ENCODE measurements around the gene RANBP17. TPM values are rescaled to one million over a fixed set of nuclear protein-coding genes. Genes with fewer than 3 reads are reported as not detected.

RANBP17 gene
- total and polyA plus RNA-seq, 9 of the 15 experiments (the other 6 are each of a cell fraction or from before 2014, with no cell fraction given): not detected

GRCh38 chr5:170849374-170849773 lies 12.4 kb upstream of the RANBP17 start:
- H3K9me3 ChIP-seq (replicated peaks; ENCODE audit: control insufficient read depth, insufficient read depth, low read depth, low read length): no peaks in the 10 kb centered on the region
- H4K20me1 ChIP-seq (replicated peaks; ENCODE audit: control insufficient read depth, insufficient read depth, low read length): no peaks in the 10 kb centered on the region
- TF ChIP-seq HNRNPLL (IDR thresholded peaks at IDR 0.05; ENCODE audit: low read depth, low read length, poor library complexity, severe bottlenecking) (no peak), RBM39 (optimal IDR thresholded peaks at IDR 0.05; ENCODE audit: low read depth, low read length) (no peak), E2F4 (CRISPR knock-in tag; IDR thresholded peaks at IDR 0.05; ENCODE audit: low read depth) (no peak)
- ChIA-PET CTCF (ENCODE audit: low intra/inter-chr PET ratio) (no interaction called here), POLR2A (no interaction called here)
- FAIRE-seq (no peak), DNase-seq (ENCODE audit: extremely low read depth in 1 of 4, low spot score in 3 of 4) (no peak), ATAC-seq (no peak)
- no peaks in the 10 kb centered on the region for H3K4me1 ChIP-seq (replicated peaks in 1 of 2; ENCODE audit: control insufficient read depth in 2 of 2, insufficient read depth in 2 of 2, low read length in 2 of 2)
- no peak overlapping the region for H3K9ac ChIP-seq (ENCODE audit: insufficient read depth in 1 of 2, low read depth in 2 of 2, low read length in 2 of 2)
- no peak overlapping the region for H3K4me3 ChIP-seq
- no peak overlapping the region for H2AFZ ChIP-seq (ENCODE audit: low read depth, low read length)
- H3K27me3 ChIP-seq (ENCODE audit: control insufficient read depth in 2 of 2, insufficient read depth in 2 of 2, low read length in 2 of 2): no peaks in the 10 kb centered on the region
- no peaks in the 10 kb centered on the region for H3K9me1 ChIP-seq (ENCODE audit: control insufficient read depth, insufficient read depth, low read length)
- in situ Hi-C loops (cut with MboI): no loop called here
- no peaks in the 10 kb centered on the region for H3K79me2 ChIP-seq (ENCODE audit: control insufficient read depth, insufficient read depth, low read length)
- H3K36me3 ChIP-seq (ENCODE audit: control insufficient read depth, insufficient read depth, low read length): no peaks in the 10 kb centered on the region
- no TSS peak for BruUV-seq (replicated peaks)
- H3K27ac ChIP-seq (ENCODE audit: extremely low read depth, low read depth, low read length): no peak overlapping the region
- H3K4me2 ChIP-seq (ENCODE audit: insufficient read depth, low read length): no peak overlapping the region
- WGBS (ENCODE audit: insufficient coverage, low coverage, missing lambda C conversion rate): 0% methylated on average over 2 of the region's 2 CpGs
- intact Hi-C loops (cut with micrococcal nuclease): no loop called here

GRCh38 chr5:170854566-170854965 lies 7.3 kb upstream of the RANBP17 start:
- H3K36me3 ChIP-seq (ENCODE audit: control insufficient read depth, insufficient read depth, low read length): no peaks in the 10 kb centered on the region
- H3K4me2 ChIP-seq (ENCODE audit: insufficient read depth, low read length): no peak overlapping the region
- TF ChIP-seq PREB (CRISPR knock-in tag; IDR thresholded peaks at IDR 0.05): no peak
- no peak for TF ChIP-seq CAMTA2 (CRISPR knock-in tag; conservative IDR thresholded peaks at IDR 0.05)
- TF ChIP-seq, protein P1, sequence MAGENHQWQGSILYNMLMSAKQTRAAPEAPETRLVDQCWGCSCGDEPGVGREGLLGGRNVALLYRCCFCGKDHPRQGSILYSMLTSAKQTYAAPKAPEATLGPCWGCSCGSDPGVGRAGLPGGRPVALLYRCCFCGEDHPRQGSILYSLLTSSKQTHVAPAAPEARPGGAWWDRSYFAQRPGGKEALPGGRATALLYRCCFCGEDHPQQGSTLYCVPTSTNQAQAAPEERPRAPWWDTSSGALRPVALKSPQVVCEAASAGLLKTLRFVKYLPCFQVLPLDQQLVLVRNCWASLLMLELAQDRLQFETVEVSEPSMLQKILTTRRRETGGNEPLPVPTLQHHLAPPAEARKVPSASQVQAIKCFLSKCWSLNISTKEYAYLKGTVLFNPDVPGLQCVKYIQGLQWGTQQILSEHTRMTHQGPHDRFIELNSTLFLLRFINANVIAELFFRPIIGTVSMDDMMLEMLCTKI (IDR thresholded peaks at IDR 0.05; ENCODE audit: partially characterized antibody): no peak
- no peak for TF ChIP-seq THAP7 (CRISPR knock-in tag; IDR thresholded peaks at IDR 0.05)
- H3K79me2 ChIP-seq (ENCODE audit: control insufficient read depth, insufficient read depth, low read length): no peaks in the 10 kb centered on the region
- H2AFZ ChIP-seq (ENCODE audit: low read depth, low read length): no peak overlapping the region
- in situ Hi-C loops (cut with MboI) (no loop called here), intact Hi-C loops (cut with micrococcal nuclease) (no loop called here)
- H3K9me3 ChIP-seq (replicated peaks; ENCODE audit: control insufficient read depth, insufficient read depth, low read depth, low read length): no peaks in the 10 kb centered on the region
- no peaks in the 10 kb centered on the region for H3K27me3 ChIP-seq (ENCODE audit: control insufficient read depth in 2 of 2, insufficient read depth in 2 of 2, low read length in 2 of 2)
- WGBS (ENCODE audit: insufficient coverage, low coverage, missing lambda C conversion rate): 0% methylated on average over 6 of the region's 6 CpGs
- no peak overlapping the region for H3K9ac ChIP-seq (ENCODE audit: insufficient read depth in 1 of 2, low read depth in 2 of 2, low read length in 2 of 2)
- POLR2A ChIA-PET: no interaction called here
- CTCF ChIA-PET (ENCODE audit: low intra/inter-chr PET ratio): no interaction called here
- no TSS peak for BruUV-seq (replicated peaks)
- H3K4me3 ChIP-seq: no peak overlapping the region
- no peaks in the 10 kb centered on the region for H3K4me1 ChIP-seq (replicated peaks in 1 of 2; ENCODE audit: control insufficient read depth in 2 of 2, insufficient read depth in 2 of 2, low read length in 2 of 2)
- DNase-seq (ENCODE audit: extremely low read depth in 1 of 4, low spot score in 3 of 4): no peak
- no peaks in the 10 kb centered on the region for H4K20me1 ChIP-seq (replicated peaks; ENCODE audit: control insufficient read depth, insufficient read depth, low read length)
- no peak for ATAC-seq
- no peak overlapping the region for H3K27ac ChIP-seq (ENCODE audit: extremely low read depth, low read depth, low read length)
- H3K9me1 ChIP-seq (ENCODE audit: control insufficient read depth, insufficient read depth, low read length): no peaks in the 10 kb centered on the region
- no peak for FAIRE-seq

All from K562 (cell line).